Heart right ventricle (tissue), 16 donors: ENCODE results near the gene UBE2J1. TPM values are rescaled to one million over a fixed set of nuclear protein-coding genes. Genes with fewer than 3 reads are reported as not detected.
"Not testable (repeated sequence)": the region's sequence is repeated elsewhere in the genome, so short reads cannot be mapped to it uniquely, and the experiment has no call there.

Experiments
- ATAC-seq, 8 donors: fragments of 200-7000 bp; cut with Tn5 transposase; one replicate each; pipeline ENCODE4 v1.9.1; 2020; ENCODE audit warnings: mild to moderate bottlenecking in 8 of 8, moderate library complexity in 8 of 8, moderate number of reproducible peaks in 1 of 8
- DNase-seq, 2 donors: peaks; one replicate each; pipeline ENCODE4 v3.0.0-alpha.2; 2020
- H3K27ac ChIP-seq, 10 donors: fragments of 200-600 bp; sonication (generic) in 2 of 10; one replicate each; pipeline versions ENCODE4 v1.5.0 to v1.8.0; 2020 to 2022; ENCODE audit warnings: mild to moderate bottlenecking in 3 of 10
- H3K27me3 ChIP-seq, 7 donors: fragments of 200-600 bp; one replicate each; pipeline ENCODE4 v1.8.0; 2021 to 2022; ENCODE audit warnings: mild to moderate bottlenecking in 2 of 7
- H3K36me3 ChIP-seq, 9 donors: fragments of 200-600 bp; sonication (generic) in 1 of 9; one replicate each; pipeline versions ENCODE4 v1.5.0 to v1.8.0; 2020 to 2022; ENCODE audit warnings: mild to moderate bottlenecking in 2 of 9
- H3K4me1 ChIP-seq, 9 donors: fragments of 200-600 bp; sonication (generic) in 1 of 9; one replicate each; pipeline versions ENCODE4 v1.5.0 to v1.8.0; 2020 to 2022; ENCODE audit warnings: mild to moderate bottlenecking in 4 of 9
- H3K4me3 ChIP-seq, 10 donors: fragments of 200-600 bp; sonication (generic) in 2 of 10; one replicate each; pipeline versions ENCODE4 v1.5.0 to v1.8.0; 2020 to 2022; ENCODE audit warnings: mild to moderate bottlenecking in 7 of 10, moderate library complexity in 2 of 10
- H3K9me3 ChIP-seq, 11 donors: fragments of 200-600 bp in 10 of 11; sonication (generic) in 2 of 11; one replicate each; pipeline versions ENCODE4 v1.5.0 to v1.8.0; 2013 to 2022; ENCODE audit warnings: mild to moderate bottlenecking in 2 of 11, control low read depth in 1 of 11, moderate library complexity in 1 of 11
- CTCF ChIP-seq, 9 donors: fragments of 200-600 bp; sonication (generic) in 2 of 9; IDR thresholded peaks; one replicate each; pipeline versions ENCODE4 v1.5.0 to v1.8.0; 2021 to 2022; ENCODE audit warnings: antibody characterized with exemption in 9 of 9, mild to moderate bottlenecking in 5 of 9, moderate library complexity in 1 of 9
- WGBS, 2 donors: extraction: QIAGEN DNeasy Blood & Tissue Kit; methylation state at CpG; one replicate each; pipeline ENCODE4 v1.1.7; 2013; ENCODE audit warnings: inconsistent platforms in 1 of 2; 5-methylcytosine and 5-hydroxymethylcytosine counted together
- intact Hi-C, 10 donors: fragments of 100-400 bp; cut with DNase I; formaldehyde crosslinking; loops; one replicate each; pipeline versions ENCODE4 v1.11.1 to v1.14.2; 2022
- polyA plus RNA-seq, 2 donors: library from polyadenylated mRNA; stranded (reverse); fragments of 200-250 nt; gene quantifications; one replicate each; pipeline ENCODE4 v1.2.3, GENCODE V29; 2013
- total RNA-seq, 10 donors: library from RNA; stranded (reverse); fragmentation: NEBNext Ultra II Directional in 3 of 10; extraction: Animal tissue kit (Norgen Biotek cat#: 25700) in 3 of 10; gene quantifications; one replicate each; pipeline versions ENCODE4 v1.2.1 to v1.2.4, GENCODE V29; 2021 to 2023
- donor health status: Arrhythmogenic right ventricular cardiomyopathy.
- donor health status: ischemic (EF 13 %, LVEDD 7.1; RV severe dilation, severe dysfunction).
- donor health status: healthy with polysubstance abuse.
- donor health status: DM: no; HTN: yes; CAD: no.
- donor health status: DM: no; HTN: no; CAD: no.
- donor health status: ischemic (EF 25% LVEDD 6.9; RV normal size, moderate dysfunction).
- donor health status: ischemic (EF 25% LVEDD 5.7; RV mildly dilated, moderate dysfunction).
- donor health status: healthy.
- donor health status: DM: yes; HTN: yes; CAD: no.
- donor health status: Ischemic cardiomyopathy.
- donor health status: ischemic (EF 35%, LVEDD 5.7; RV mildly dilated, moderate dysfunction).
- donor health status: nonischemic (EF 11% LVEDD 7.7; RV severe dilation, severe dysfunction).
- donor health status: DM: yes; HTN: yes; CAD: no.
- donor health status: PGD.
- donor health status: ischemic (EF 29% LVEDD 5.4; RV normal size, mild dysfunction).
- donor health status: nonischemic (EF 23%, LVEDD 6.1; RV moderate dilation, normal function).

Gene UBE2J1
- total and polyA plus RNA-seq, 12 donors: 9.9 to 23.9 (median 14.1) TPM

GRCh38 chr6:89398762-89399525, 46.4 kb upstream of the UBE2J1 start:
- Histone ChIP-seq H3K27me3 (no peaks in the 10 kb centered on the region), H3K9me3 (peaks cover 0 to 4% (median 0%) of the 10 kb centered on the region in 11 donors), H3K36me3 (no peaks in the 10 kb centered on the region), H3K4me1 (peaks cover 0 to 17% (median 6%) of the 10 kb centered on the region in 9 donors), H3K4me3 (no peak overlapping the region), H3K27ac (no peak overlapping the region)
- 81 to 84% methylated on average over 7 of the region's 7 CpGs for WGBS, 2 donors
- TF ChIP-seq CTCF (IDR thresholded peaks at IDR 0.05): no peak
- intact Hi-C loops: no loop called here
- ATAC-seq (no peak), DNase-seq (no peak)

DNA sequence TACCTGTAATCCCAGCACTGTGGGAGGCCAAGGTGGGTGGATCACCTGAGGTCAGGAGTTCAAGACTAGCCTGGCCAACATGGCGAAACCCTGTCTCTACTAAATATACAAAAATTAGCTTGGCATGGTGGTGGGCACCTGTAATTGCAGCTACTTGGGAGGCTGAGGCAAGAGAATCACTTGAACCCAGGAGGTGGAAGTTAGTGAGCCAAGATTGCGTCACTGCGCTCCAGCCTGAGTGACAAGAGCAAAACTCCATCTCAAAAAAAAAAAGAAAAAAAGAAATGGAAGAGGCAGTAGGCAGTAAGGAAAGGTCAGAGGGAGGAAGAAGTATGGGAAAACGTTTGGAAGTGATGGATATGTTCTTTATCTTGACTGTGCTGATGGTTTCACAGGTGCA, 45.4 kb upstream of the UBE2J1 start:
- ATAC-seq, H3K4me3 ChIP-seq, intact Hi-C loops, H3K27ac ChIP-seq, H3K27me3 ChIP-seq, H3K36me3 ChIP-seq, DNase-seq: not testable (repeated sequence)
- peaks cover 0 to 18% (median 4%) of the 10 kb centered on the region in 9 donors for H3K4me1 ChIP-seq
- peaks cover 0 to 11% (median 0%) of the 10 kb centered on the region in 11 donors for H3K9me3 ChIP-seq
- 77 to 85% methylated on average over 4 of the region's 4 CpGs for WGBS, 2 donors

- WGBS, 2 donors: 93 to 100% methylated on average over 1 of the region's 1 CpG
- intact Hi-C loops: no loop called here
- Histone ChIP-seq H3K4me3 (no peak overlapping the region), H3K9me3 (peaks cover 0 to 11% (median 0%) of the 10 kb centered on the region in 11 donors), H3K36me3 (no peaks in the 10 kb centered on the region), H3K27me3 (no peaks in the 10 kb centered on the region), H3K4me1 (peaks cover 0 to 9% (median 0%) of the 10 kb centered on the region in 9 donors), H3K27ac (no peak overlapping the region)
- no peak for TF ChIP-seq CTCF (IDR thresholded peaks at IDR 0.05)
- ATAC-seq: no peak
- DNase-seq: no peak
These were observed 41.1 kb upstream of the UBE2J1 start for GRCh38 chr6:89393659-89394058.

- intact Hi-C loops: no loop called here
- ATAC-seq (no peak), DNase-seq (no peak)
- TF ChIP-seq CTCF (IDR thresholded peaks at IDR 0.05): no peak
- H3K9me3 ChIP-seq: peaks cover 0 to 11% (median 0%) of the 10 kb centered on the region in 11 donors
- H3K27me3 ChIP-seq: no peaks in the 10 kb centered on the region
- no peaks in the 10 kb centered on the region for H3K36me3 ChIP-seq
- H3K27ac ChIP-seq: no peak overlapping the region
- H3K4me3 ChIP-seq: no peak overlapping the region
- peaks cover 0 to 9% (median 1%) of the 10 kb centered on the region in 9 donors for H3K4me1 ChIP-seq
These were observed 40.3 kb upstream of the UBE2J1 start for GRCh38 chr6:89392823-89393222.

GRCh38 chr6:89388846-89389245, 36.3 kb upstream of the UBE2J1 start:
- intact Hi-C loops: no loop called here
- Histone ChIP-seq H3K9me3 (peaks cover 0 to 11% (median 0%) of the 10 kb centered on the region in 11 donors), H3K36me3 (peaks cover 0 to 3% (median 0%) of the 10 kb centered on the region in 9 donors), H3K27me3 (no peaks in the 10 kb centered on the region), H3K27ac (no peak overlapping the region), H3K4me3 (no peak overlapping the region), H3K4me1 (peaks cover 0 to 18% (median 9%) of the 10 kb centered on the region in 9 donors)
- no peak for TF ChIP-seq CTCF (IDR thresholded peaks at IDR 0.05)
- ATAC-seq (no peak), DNase-seq (no peak)
- 90 to 93% methylated on average over 6 of the region's 6 CpGs for WGBS, 2 donors
